H1 (cell line): ENCODE measurements around the gene SPTSSB. TPM values are rescaled to one million over a fixed set of nuclear protein-coding genes. Genes with fewer than 3 reads are reported as not detected.

Experiments used
- CTCF ChIA-PET: fragments of 300-600 bp; sonication (Branson Sonifier 250); formaldehyde crosslinking; loops from one replicate; lab custom pipeline; 2021; ENCODE audit not compliant: partially characterized antibody; lab: Charles Lee
- POLR2A ChIA-PET: fragments of 300-600 bp; sonication (Branson Sonifier 250); formaldehyde crosslinking; loops from one replicate; lab custom pipeline; 2021; ENCODE audit warnings: inconsistent platforms; ENCODE audit not compliant: partially characterized antibody; lab: Charles Lee
- DNase-seq, 2 experiments: peaks; one replicate each; pipeline versions ENCODE4 v3.0.0 to v3.0.0-alpha.2; 2010 to 2022; ENCODE audit warnings: low spot score in 2 of 2, low read depth in 1 of 2, mixed read lengths in 1 of 2
- FAIRE-seq: peaks from 2 replicates; lab custom pipeline; 2011; peaks lifted over from hg19 to GRCh38; lab: Jason Lieb, UNC
- H2AFZ ChIP-seq: 2 replicates; pipeline ENCODE4 v1.8.1; 2012; ENCODE audit warnings: low read length, inconsistent platforms
- H2AK5ac ChIP-seq: 2 replicates; pipeline ENCODE4 v1.6.1; 2013; ENCODE audit warnings: low read depth, low read length
- H2BK120ac ChIP-seq: replicated peaks from 2 replicates; pipeline ENCODE3; 2013; ENCODE audit warnings: low read depth, low read length, inconsistent platforms
- H2BK12ac ChIP-seq: 2 replicates; pipeline ENCODE4 v1.6.1; 2013; ENCODE audit warnings: low read depth, low read length
- H2BK15ac ChIP-seq: 2 replicates; pipeline ENCODE4 v1.6.1; 2013; ENCODE audit warnings: low read length
- H2BK20ac ChIP-seq: 2 replicates; pipeline ENCODE4 v1.6.1; 2013; ENCODE audit warnings: low read length
- H2BK5ac ChIP-seq: 2 replicates; pipeline ENCODE4 v1.6.1; 2013; ENCODE audit warnings: low read depth, low read length
- H3K14ac ChIP-seq: 2 replicates; pipeline ENCODE4 v1.6.1; 2013; ENCODE audit warnings: inconsistent platforms; ENCODE audit not compliant: insufficient read length
- H3K18ac ChIP-seq: 2 replicates; pipeline ENCODE4 v1.6.1; 2013; ENCODE audit warnings: low read length; ENCODE audit errors: extremely low read depth
- H3K23ac ChIP-seq: 2 replicates; pipeline ENCODE4 v1.6.1; 2013; ENCODE audit warnings: inconsistent platforms; ENCODE audit not compliant: insufficient read length
- H3K23me2 ChIP-seq: 2 replicates; pipeline ENCODE4 v1.6.1; 2013; ENCODE audit warnings: low read depth, low read length
- H3K27ac ChIP-seq: 2 replicates; pipeline ENCODE4 v1.6.1; 2011; ENCODE audit warnings: low read depth, low read length, inconsistent platforms
- H3K27me3 ChIP-seq, 4 experiments: replicated peaks in 1 of 4; 1 replicate in 1 of 4; 2 replicates in 3 of 4; pipeline versions ENCODE4 v1.6.1 to v1.8.1; 2011 to 2013; ENCODE audit warnings: low read length in 3 of 4, mild to moderate bottlenecking in 3 of 4, inconsistent platforms in 2 of 4, mixed read lengths in 2 of 4, moderate library complexity in 1 of 4; ENCODE audit not compliant: control insufficient read depth in 3 of 4, insufficient read depth in 3 of 4; ENCODE audit errors: extremely low read depth in 1 of 4
- H3K36me3 ChIP-seq, 4 experiments: 2 replicates each; pipeline versions ENCODE4 v1.6.1 to v1.8.1; 2011 to 2013; ENCODE audit warnings: mild to moderate bottlenecking in 4 of 4, low read length in 3 of 4, moderate library complexity in 2 of 4, control low read depth in 1 of 4, inconsistent platforms in 1 of 4; ENCODE audit not compliant: insufficient read depth in 4 of 4, control insufficient read depth in 2 of 4
- H3K4ac ChIP-seq: replicated peaks from 2 replicates; pipeline ENCODE3; 2013; ENCODE audit warnings: low read length, low read depth, mixed read lengths, inconsistent platforms; ENCODE audit not compliant: insufficient read length
- H3K4me1 ChIP-seq, 4 experiments: replicated peaks in 1 of 4; 1 replicate in 1 of 4; 2 replicates in 3 of 4; pipeline versions ENCODE4 v1.6.1 to v1.8.1; 2011 to 2013; ENCODE audit warnings: low read length in 3 of 4, inconsistent platforms in 2 of 4, mixed read lengths in 1 of 4; ENCODE audit not compliant: insufficient read depth in 4 of 4, control insufficient read depth in 3 of 4
- H3K4me2 ChIP-seq, 2 experiments: 2 replicates each; pipeline versions ENCODE4 v1.6.1 to v1.8.1; 2011 to 2013; ENCODE audit warnings: low read depth in 2 of 2, low read length in 2 of 2, control low read depth in 1 of 2, inconsistent platforms in 1 of 2, mild to moderate bottlenecking in 1 of 2; ENCODE audit not compliant: insufficient read depth in 1 of 2
- H3K4me3 ChIP-seq, 4 experiments: fragments of 200-600, 300-600 bp in 1 of 4; sonication (generic), shearing (Covaris generic), sonication (Bioruptor Twin) in 1 of 4; 2 replicates each; pipeline versions ENCODE4 v1.5.1 to v1.8.1; 2011 to 2016; ENCODE audit warnings: low read length in 4 of 4, low read depth in 3 of 4, control low read depth in 2 of 4, inconsistent platforms in 2 of 4, mild to moderate bottlenecking in 2 of 4, mixed read lengths in 1 of 4, moderate library complexity in 1 of 4; ENCODE audit not compliant: insufficient read depth in 2 of 4; ENCODE audit errors: extremely low read depth in 1 of 4
- H3K56ac ChIP-seq: replicated peaks from 2 replicates; pipeline ENCODE3; 2013; ENCODE audit warnings: low read depth, mild to moderate bottlenecking, mixed read lengths, low read length, inconsistent platforms; ENCODE audit not compliant: insufficient read length
- H3K79me1 ChIP-seq: 2 replicates; pipeline ENCODE4 v1.6.1; 2013; ENCODE audit warnings: low read depth, low read length, control low read depth
- H3K79me2 ChIP-seq, 2 experiments: 2 replicates each; pipeline versions ENCODE4 v1.6.1 to v1.8.1; 2012 to 2013; ENCODE audit warnings: low read length in 2 of 2, mild to moderate bottlenecking in 2 of 2, inconsistent platforms in 1 of 2; ENCODE audit not compliant: insufficient read depth in 2 of 2, control insufficient read depth in 1 of 2
- H3K9ac ChIP-seq, 4 experiments: replicated peaks in 1 of 4; 1 replicate in 1 of 4; 2 replicates in 3 of 4; pipeline versions ENCODE4 v1.6.1 to v1.8.1; 2011 to 2013; ENCODE audit warnings: low read depth in 3 of 4, low read length in 3 of 4, control low read depth in 2 of 4, mild to moderate bottlenecking in 2 of 4, moderate library complexity in 2 of 4, inconsistent platforms in 1 of 4; ENCODE audit errors: extremely low read depth in 1 of 4
- H3K9me3 ChIP-seq, 2 experiments: 2 replicates each; pipeline versions ENCODE4 v1.6.1 to v1.8.1; 2012 to 2013; ENCODE audit warnings: mild to moderate bottlenecking in 2 of 2, moderate library complexity in 2 of 2, control low read depth in 1 of 2, inconsistent platforms in 1 of 2, low read depth in 1 of 2, low read length in 1 of 2, mixed read lengths in 1 of 2; ENCODE audit not compliant: insufficient read depth in 2 of 2
- H4K20me1 ChIP-seq, 2 experiments: replicated peaks in 1 of 2; 2 replicates each; pipeline versions ENCODE3 to v1.8.1; 2011 to 2013; ENCODE audit warnings: inconsistent platforms in 2 of 2, low read length in 2 of 2, mild to moderate bottlenecking in 1 of 2; ENCODE audit not compliant: insufficient read depth in 2 of 2, control insufficient read depth in 1 of 2
- H4K5ac ChIP-seq: 2 replicates; pipeline ENCODE4 v1.6.1; 2013; ENCODE audit warnings: low read length, low read depth, mixed read lengths, inconsistent platforms; ENCODE audit not compliant: insufficient read length
- H4K8ac ChIP-seq: 2 replicates; pipeline ENCODE4 v1.8.0; 2013; ENCODE audit warnings: mild to moderate bottlenecking, moderate library complexity, low read length, inconsistent platforms; ENCODE audit not compliant: insufficient read depth; ENCODE audit errors: extremely low read depth
- H4K91ac ChIP-seq: replicated peaks from 2 replicates; pipeline ENCODE3; 2013; ENCODE audit warnings: low read length, mixed read lengths, inconsistent platforms; ENCODE audit not compliant: insufficient read length
- NRF1 ChIP-seq: IDR thresholded peaks from 2 replicates; pipeline ENCODE4 v1.6.1; 2011; ENCODE audit warnings: mild to moderate bottlenecking, low read depth, low read length, improper control_type of control experiment
- WGBS, 2 experiments: shearing (Covaris generic) in 1 of 2; methylation state at CpG; one replicate each; pipeline versions ENCODE4 v1.1.6 to v1.1.7; 2013 to 2015; ENCODE audit warnings: low lambda C conversion rate in 2 of 2, mixed read lengths in 2 of 2, inconsistent platforms in 1 of 2, low coverage in 1 of 2, missing lambda C conversion rate in 1 of 2; ENCODE audit not compliant: insufficient replicate concordance in 2 of 2, insufficient coverage in 1 of 2, insufficient read length in 1 of 2; ENCODE audit errors: extremely low coverage in 1 of 2, missing lambda C conversion rate in 1 of 2; 5-methylcytosine and 5-hydroxymethylcytosine counted together
- polyA plus RNA-seq, 7 experiments: library from polyadenylated mRNA; depleted of rRNA in 3 of 7; stranded (reverse) in 5 of 7; unstranded in 2 of 7; fragments of >200 nt in 5 of 7; fragments of 200-250 nt in 2 of 7; gene quantifications; 1 replicate in 5 of 7; 2 replicates in 1 of 7; 4 replicates in 1 of 7; pipeline versions ENCODE4 v1.2.1 to v1.2.3, GENCODE V29; 2011 to 2013; ENCODE audit warnings: missing spikeins in 2 of 7, mixed read lengths in 2 of 7
- total RNA-seq: library from RNA; stranded (reverse); fragmentation: NEBNext Ultra II Directional; extraction: Animal tissue kit (Norgen Biotek cat#: 25700); gene quantifications from 2 replicates; pipeline ENCODE4 v1.2.1, GENCODE V29; 2021

SPTSSB gene
- total and polyA plus RNA-seq, 2 of the 8 experiments (the other 6 are each of a cell fraction or from before 2014, with no cell fraction given) = 33.4 to 52.5 TPM

- H2BK120ac ChIP-seq = no peak overlapping the region
- H3K23ac ChIP-seq = no peak overlapping the region
- no peak overlapping the region for H3K4me3 ChIP-seq
- H3K14ac ChIP-seq = no peak overlapping the region
- no peak overlapping the region for H4K91ac ChIP-seq
- 95% methylated on average over 1 of the region's 1 CpG; no CpG with 5 or more reads in 1 of the 2 experiments for WGBS, 2 experiments
- H3K27me3 ChIP-seq = no peaks in the 10 kb centered on the region
- no peak for FAIRE-seq
- CTCF ChIA-PET = interaction anchor here (0.7 to 1.4 kb wide), 3 partner anchors 10 to 137 kb away, joined by 3 to 4 read pairs (median 3); no protein-coding TSS in a partner anchor
- H3K4me2 ChIP-seq = no peak overlapping the region
- H2AFZ ChIP-seq = no peak overlapping the region
- H3K79me1 ChIP-seq = no peaks in the 10 kb centered on the region
- no peak overlapping the region for H3K56ac ChIP-seq
- H2AK5ac ChIP-seq = no peak overlapping the region
- H2BK15ac ChIP-seq = no peak overlapping the region
- peaks cover 0 to 4% (median 1%) of the 10 kb centered on the region in 4 experiments; a peak in 2 of 7 replicates for H3K4me1 ChIP-seq
- H3K27ac ChIP-seq = no peak overlapping the region
- H3K9ac ChIP-seq = no peak overlapping the region
- no peak overlapping the region for H2BK5ac ChIP-seq
- TF ChIP-seq NRF1 = no peak
- no peaks in the 10 kb centered on the region for H4K20me1 ChIP-seq
- H3K18ac ChIP-seq = no peak overlapping the region
- H2BK20ac ChIP-seq = no peak overlapping the region
- H3K36me3 ChIP-seq = no peaks in the 10 kb centered on the region
- H4K5ac ChIP-seq = no peak overlapping the region
- H4K8ac ChIP-seq = no peak overlapping the region
- DNase-seq = no peak
- no peak overlapping the region for H3K4ac ChIP-seq
- no peaks in the 10 kb centered on the region for H3K79me2 ChIP-seq
- peaks cover 0 to 3% of the 10 kb centered on the region in 2 experiments; a peak in 1 of 4 replicates for H3K9me3 ChIP-seq
- H3K23me2 ChIP-seq = no peaks in the 10 kb centered on the region; the same call in 1 of the 2 replicates
- H2BK12ac ChIP-seq = no peak overlapping the region
- POLR2A ChIA-PET = interaction anchor here (0.7 kb wide), 1 partner anchor 307 kb away, joined by 3 read pairs; no protein-coding TSS in a partner anchor
Observed at GRCh38 chr3:161412123-161412522, 40.8 kb upstream of the SPTSSB start.
